ENCODE data around the gene TBCD. TPM values are rescaled to one million over a fixed set of nuclear protein-coding genes. Genes with fewer than 3 reads are reported as not detected.

Gene TBCD
- total RNA-seq, 2 experiments from 2014 or later = 74.5 to 76.9 TPM

DNA sequence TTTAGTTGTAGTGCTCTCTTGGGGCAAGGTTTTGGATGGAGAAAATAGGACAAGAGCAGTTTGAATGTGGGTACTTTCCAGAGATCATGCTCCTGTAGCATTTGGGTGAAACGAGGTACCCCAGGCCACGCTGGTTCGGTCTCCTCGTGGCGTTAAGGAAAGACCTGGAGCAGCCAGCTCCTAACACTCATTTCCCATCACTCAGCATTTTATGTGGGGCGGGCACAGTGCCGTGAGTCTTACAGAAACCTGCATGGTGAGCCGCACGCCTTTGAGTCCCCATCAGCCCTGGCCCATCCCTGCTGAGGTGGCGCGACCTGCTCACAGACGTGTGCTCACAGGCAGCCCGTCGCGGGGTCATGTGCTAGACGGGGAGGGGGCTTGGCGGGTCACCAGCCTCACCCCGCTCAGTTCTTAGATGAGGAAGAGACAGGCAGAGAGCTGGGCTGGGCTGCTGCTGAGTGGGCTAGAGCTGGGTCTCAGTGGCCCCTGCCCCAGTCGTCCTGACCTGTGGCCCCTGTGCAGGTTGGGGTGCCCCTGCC is 37.3 kb downstream of the TBCD start:
- Mint-ChIP-seq H3K36me3 (peaks cover 6% of the 10 kb centered on the region), H3K27ac (no peak overlapping the region), H3K4me1 (no peaks in the 10 kb centered on the region), H3K27me3 (no peaks in the 10 kb centered on the region), H3K9me3 (no peaks in the 10 kb centered on the region), H3K4me3 (no peak overlapping the region)
- DNase-seq = no peak

- Mint-ChIP-seq H3K36me3 (peaks cover 6% of the 10 kb centered on the region), H3K9me3 (no peaks in the 10 kb centered on the region), H3K27me3 (no peaks in the 10 kb centered on the region), H3K4me3 (no peak overlapping the region), H3K4me1 (no peaks in the 10 kb centered on the region), H3K27ac (no peak overlapping the region)
- DNase-seq = no peak
These were observed 37.9 kb downstream of the TBCD start for GRCh38 chr17:82789806-82790205.

- peak overlapping the region; percentile 14 for H3K4me3 Mint-ChIP-seq
- H3K4me1 Mint-ChIP-seq = no peaks in the 10 kb centered on the region
- no peak for DNase-seq
- no peak overlapping the region for H3K27ac Mint-ChIP-seq
- no peaks in the 10 kb centered on the region for H3K9me3 Mint-ChIP-seq
- H3K27me3 Mint-ChIP-seq = no peaks in the 10 kb centered on the region
- peaks cover 6% of the 10 kb centered on the region for H3K36me3 Mint-ChIP-seq
These were observed 38.5 kb downstream of the TBCD start for GRCh38 chr17:82790391-82790790.

DNA sequence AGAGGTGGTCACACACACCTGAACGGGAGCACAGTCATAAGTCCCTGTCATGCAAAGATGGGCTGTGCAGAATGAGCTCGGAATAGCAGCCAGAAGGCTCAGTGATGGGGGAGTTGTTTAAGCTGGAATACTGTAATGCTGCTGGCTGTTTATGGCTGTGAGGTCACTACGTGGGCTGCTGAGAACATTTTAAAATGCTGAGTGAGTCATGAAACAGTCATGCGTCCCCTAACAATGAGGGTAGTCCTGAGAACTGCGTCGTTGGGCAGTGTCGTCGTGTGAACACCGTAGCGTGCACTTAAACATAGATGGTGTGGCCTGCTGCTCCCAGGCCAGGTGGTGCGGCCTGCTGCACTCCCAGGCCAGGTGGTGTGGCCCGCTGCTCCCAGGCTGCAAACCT is 39.7 kb downstream of the TBCD start:
- H3K27ac Mint-ChIP-seq = no peak overlapping the region

GRCh38 chr17:82793974-82794630 is 42.2 kb downstream of the TBCD start:
- Mint-ChIP-seq H3K4me3 (no peak overlapping the region), H3K4me1 (no peaks in the 10 kb centered on the region), H3K9me3 (no peaks in the 10 kb centered on the region), H3K27me3 (no peaks in the 10 kb centered on the region), H3K36me3 (peaks cover 8% of the 10 kb centered on the region), H3K27ac (no peak overlapping the region)
- no peak for DNase-seq

More for the DNA sequence above, 39.7 kb downstream of the TBCD start:
- Mint-ChIP-seq H3K4me3 (no peak overlapping the region), H3K27me3 (no peaks in the 10 kb centered on the region), H3K4me1 (no peaks in the 10 kb centered on the region), H3K36me3 (peaks cover 6% of the 10 kb centered on the region), H3K9me3 (no peaks in the 10 kb centered on the region)
- no peak for DNase-seq

GRCh38 chr17:82794781-82795482 is 43.1 kb downstream of the TBCD start:
- Mint-ChIP-seq H3K36me3 (peaks cover 9% of the 10 kb centered on the region), H3K4me3 (no peak overlapping the region), H3K27me3 (no peaks in the 10 kb centered on the region), H3K4me1 (no peaks in the 10 kb centered on the region), H3K27ac (no peak overlapping the region), H3K9me3 (no peaks in the 10 kb centered on the region)
- no peak for DNase-seq

- no peaks in the 10 kb centered on the region for H3K27me3 Mint-ChIP-seq
- no peak for DNase-seq
- H3K4me3 Mint-ChIP-seq = no peak overlapping the region
- no peaks in the 10 kb centered on the region for H3K9me3 Mint-ChIP-seq
- H3K36me3 Mint-ChIP-seq = peaks cover 14% of the 10 kb centered on the region
- no peak overlapping the region for H3K27ac Mint-ChIP-seq
- H3K4me1 Mint-ChIP-seq = no peaks in the 10 kb centered on the region
These were observed 43.8 kb downstream of the TBCD start for GRCh38 chr17:82795615-82796014.

- no peak for DNase-seq
- Mint-ChIP-seq H3K4me1 (peaks cover under 1% of the 10 kb centered on the region), H3K27me3 (no peaks in the 10 kb centered on the region), H3K4me3 (no peak overlapping the region), H3K36me3 (peaks cover 23% of the 10 kb centered on the region), H3K9me3 (peaks cover 3% of the 10 kb centered on the region), H3K27ac (no peak overlapping the region)
These were observed 45.2 kb downstream of the TBCD start for GRCh38 chr17:82797061-82797460.

DNA sequence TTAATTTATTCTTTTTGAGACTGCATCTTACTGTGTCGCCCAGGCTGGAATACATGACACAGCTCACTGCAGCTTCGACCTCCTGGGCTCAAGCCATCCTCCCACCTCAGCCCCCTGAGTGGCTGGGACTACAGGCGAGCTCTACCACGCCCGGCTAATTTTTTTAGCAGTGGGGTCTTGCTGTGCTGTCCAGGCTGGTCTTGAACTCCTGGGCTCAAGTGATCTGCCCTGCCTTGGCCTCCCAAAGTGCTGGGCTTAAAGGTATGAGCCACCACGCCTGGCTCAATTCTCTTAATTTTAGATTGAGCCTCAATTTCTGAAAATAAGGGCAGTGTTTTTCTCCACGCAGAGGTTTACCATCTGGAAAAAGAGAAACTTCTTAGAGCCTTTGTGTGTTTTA is 46.9 kb downstream of the TBCD start:
- no peak overlapping the region for H3K4me3 Mint-ChIP-seq
- H3K27ac Mint-ChIP-seq = no peak overlapping the region
- H3K9me3 Mint-ChIP-seq = peaks cover 3% of the 10 kb centered on the region
- peaks cover 4% of the 10 kb centered on the region for H3K4me1 Mint-ChIP-seq
- H3K36me3 Mint-ChIP-seq = peaks cover 28% of the 10 kb centered on the region
- no peaks in the 10 kb centered on the region for H3K27me3 Mint-ChIP-seq
- DNase-seq = no peak

- no peak overlapping the region for H3K27ac Mint-ChIP-seq
- H3K27me3 Mint-ChIP-seq = no peaks in the 10 kb centered on the region
- peaks cover 4% of the 10 kb centered on the region for H3K4me1 Mint-ChIP-seq
- H3K9me3 Mint-ChIP-seq = peaks cover 3% of the 10 kb centered on the region
- DNase-seq = no peak
- no peak overlapping the region for H3K4me3 Mint-ChIP-seq
- peaks cover 28% of the 10 kb centered on the region for H3K36me3 Mint-ChIP-seq
These were observed 47.7 kb downstream of the TBCD start for GRCh38 chr17:82799591-82799990.

- peaks cover 28% of the 10 kb centered on the region for H3K36me3 Mint-ChIP-seq
- H3K9me3 Mint-ChIP-seq = peaks cover 3% of the 10 kb centered on the region
- H3K4me1 Mint-ChIP-seq = peaks cover 4% of the 10 kb centered on the region
- H3K4me3 Mint-ChIP-seq = no peak overlapping the region
- no peak for DNase-seq
- no peak overlapping the region for H3K27ac Mint-ChIP-seq
- no peaks in the 10 kb centered on the region for H3K27me3 Mint-ChIP-seq
These were observed 49.0 kb downstream of the TBCD start for GRCh38 chr17:82800885-82801284.

DNA sequence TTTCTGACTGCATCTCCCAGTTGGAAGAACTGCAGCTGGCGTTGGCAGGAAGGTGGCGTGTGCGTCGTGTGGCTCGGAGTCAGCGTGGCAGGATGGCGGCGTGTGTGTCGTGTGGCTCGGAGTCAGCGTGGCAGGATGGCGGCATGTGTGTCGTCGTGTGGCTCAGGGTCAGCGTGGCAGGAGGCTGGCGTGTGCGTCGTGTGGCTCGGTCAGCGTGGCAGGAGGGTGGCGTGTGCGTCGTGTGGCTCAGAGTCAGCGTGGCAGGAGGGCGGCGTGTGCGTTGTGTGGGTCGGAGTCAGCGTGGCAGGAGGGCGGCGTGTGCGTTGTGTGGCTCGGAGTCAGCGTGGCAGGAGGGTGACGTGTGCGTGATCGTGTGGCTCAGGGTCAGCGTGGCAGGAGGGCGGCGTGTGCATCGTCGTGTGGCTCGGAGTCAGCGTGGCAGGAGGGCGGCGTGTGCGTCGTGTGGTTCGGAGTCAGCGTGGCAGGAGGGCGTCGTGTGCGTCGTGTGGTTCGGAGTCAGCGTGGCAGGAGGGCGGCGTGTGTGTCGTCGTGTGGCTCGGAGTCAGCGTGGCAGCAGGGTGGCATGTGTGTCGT is 49.6 kb downstream of the TBCD start:
- H3K9me3 Mint-ChIP-seq = peaks cover 3% of the 10 kb centered on the region
- no peaks in the 10 kb centered on the region for H3K27me3 Mint-ChIP-seq
- no peak overlapping the region for H3K4me3 Mint-ChIP-seq
- no peak overlapping the region for H3K27ac Mint-ChIP-seq
- peaks cover 28% of the 10 kb centered on the region for H3K36me3 Mint-ChIP-seq
- no peak for DNase-seq
- peaks cover 4% of the 10 kb centered on the region for H3K4me1 Mint-ChIP-seq

DNA sequence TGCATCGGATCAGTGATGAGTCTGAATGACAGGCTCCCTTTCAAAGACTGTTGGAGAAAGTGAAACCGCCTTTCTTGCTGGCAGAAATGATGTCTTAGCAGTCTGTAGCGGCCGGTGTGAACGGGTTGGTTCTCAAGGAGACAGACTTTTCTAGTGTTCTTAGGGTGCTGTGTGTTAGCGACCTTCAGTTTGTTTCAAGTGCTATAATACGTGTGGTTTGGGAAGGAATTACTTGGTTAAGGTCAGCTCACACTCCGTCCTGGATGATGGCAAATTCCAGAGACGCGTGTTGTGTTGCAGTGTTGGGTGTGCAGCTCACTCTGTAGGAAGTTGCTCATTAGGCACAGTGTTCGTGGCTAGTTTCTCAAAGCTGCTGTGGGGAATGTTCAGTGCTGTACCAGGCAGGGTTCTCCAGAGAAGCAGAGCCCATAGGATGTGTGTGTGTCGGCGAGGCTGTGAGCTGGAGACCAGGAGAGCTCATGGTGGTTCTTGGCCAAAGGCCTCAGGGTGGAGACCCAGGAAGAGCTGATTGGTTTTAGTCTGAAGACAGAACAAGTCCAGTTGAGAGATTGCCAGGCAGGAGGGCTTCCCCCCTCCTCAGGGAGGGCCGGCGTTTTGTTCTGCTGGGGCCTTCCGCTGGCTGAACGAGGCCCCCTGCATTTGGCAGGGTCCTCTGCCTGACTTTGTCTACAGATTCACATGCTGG is 50.4 kb downstream of the TBCD start:
- DNase-seq = no peak
- H3K27me3 Mint-ChIP-seq = no peaks in the 10 kb centered on the region
- H3K4me3 Mint-ChIP-seq = no peak overlapping the region
- H3K36me3 Mint-ChIP-seq = peaks cover 28% of the 10 kb centered on the region
- H3K27ac Mint-ChIP-seq = no peak overlapping the region
- peaks cover 3% of the 10 kb centered on the region for H3K9me3 Mint-ChIP-seq
- peaks cover 4% of the 10 kb centered on the region for H3K4me1 Mint-ChIP-seq

DNA sequence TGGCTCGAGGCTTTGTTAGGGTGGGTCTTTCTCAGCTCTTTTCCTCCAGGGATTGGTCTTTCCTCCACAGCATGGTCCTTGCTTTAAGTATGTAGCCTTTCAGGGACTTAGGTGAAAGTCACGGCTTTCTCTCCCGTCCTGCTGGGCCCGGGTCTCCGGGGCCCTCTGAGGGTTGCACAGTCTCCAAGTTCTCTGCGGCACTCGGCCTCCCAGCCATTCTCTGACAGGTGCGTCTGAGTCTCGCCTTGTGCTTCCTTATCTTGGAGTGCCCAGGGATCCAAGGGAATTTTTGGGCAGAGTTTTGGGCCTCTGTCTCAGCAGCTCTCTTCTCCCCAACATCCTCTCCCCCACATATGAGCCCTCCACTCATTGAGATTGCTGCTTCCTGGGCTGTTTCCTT is 51.3 kb downstream of the TBCD start:
- Mint-ChIP-seq H3K36me3 (peaks cover 28% of the 10 kb centered on the region), H3K27ac (no peak overlapping the region), H3K4me1 (peaks cover 4% of the 10 kb centered on the region), H3K27me3 (no peaks in the 10 kb centered on the region), H3K9me3 (peaks cover 3% of the 10 kb centered on the region), H3K4me3 (no peak overlapping the region)
- DNase-seq = no peak

GRCh38 chr17:82803606-82804005 is 51.7 kb downstream of the TBCD start:
- no peak for DNase-seq
- peaks cover 25% of the 10 kb centered on the region for H3K36me3 Mint-ChIP-seq
- H3K4me3 Mint-ChIP-seq = no peak overlapping the region
- H3K27ac Mint-ChIP-seq = no peak overlapping the region
- H3K27me3 Mint-ChIP-seq = no peaks in the 10 kb centered on the region
- H3K9me3 Mint-ChIP-seq = peaks cover 3% of the 10 kb centered on the region
- peaks cover 4% of the 10 kb centered on the region for H3K4me1 Mint-ChIP-seq

Measured in activated naive CD8-positive, alpha-beta T cell treated with anti-CD3 and anti-CD28 coated beads for 36 hours (primary cell).